GM18909 (cell line): ENCODE results near the gene CMIP.

Source experiments
- ATAC-seq: cut with Tn5 transposase; IDR thresholded peaks from one replicate; pipeline ENCODE4 v1.9.1; 2021; ENCODE audit warnings: mild to moderate bottlenecking; ENCODE audit not compliant: unreplicated experiment, poor library complexity

The CMIP gene

GRCh38 chr16:81445966-81446906, 1.6 kb downstream of the CMIP start:
- no peak for ATAC-seq

GRCh38 chr16:81446907-81447268, 2.3 kb downstream of the CMIP start:
- no peak for ATAC-seq

GRCh38 chr16:81447383-81448101, 2.9 kb downstream of the CMIP start:
- no peak for ATAC-seq

- ATAC-seq, result no peak
Measured at GRCh38 chr16:81448154-81449131, 3.8 kb downstream of the CMIP start.

GRCh38 chr16:81449241-81449640, 4.6 kb downstream of the CMIP start:
- no peak for ATAC-seq

- no peak for ATAC-seq
Measured at GRCh38 chr16:81449899-81450608, 5.4 kb downstream of the CMIP start.

- no peak for ATAC-seq
Measured at GRCh38 chr16:81450783-81451491, 6.3 kb downstream of the CMIP start.

GRCh38 chr16:81451753-81452680, 7.4 kb downstream of the CMIP start:
- no peak for ATAC-seq

- no peak for ATAC-seq
Measured at GRCh38 chr16:81453091-81453728, 8.6 kb downstream of the CMIP start.

- ATAC-seq, result no peak
Measured at GRCh38 chr16:81454044-81454443, 9.4 kb downstream of the CMIP start.

GRCh38 chr16:81455006-81455405, 10.4 kb downstream of the CMIP start:
- ATAC-seq, result no peak

- no peak for ATAC-seq
Measured at GRCh38 chr16:81455720-81456494, 11.3 kb downstream of the CMIP start.

GRCh38 chr16:81456523-81457325, 12.1 kb downstream of the CMIP start:
- ATAC-seq, result no peak

- no peak for ATAC-seq
Measured at GRCh38 chr16:81457326-81458133, 12.9 kb downstream of the CMIP start.

GRCh38 chr16:81458149-81458669, 13.6 kb downstream of the CMIP start:
- ATAC-seq, result no peak
